ENCODE data around the gene FEN1.

DNA sequence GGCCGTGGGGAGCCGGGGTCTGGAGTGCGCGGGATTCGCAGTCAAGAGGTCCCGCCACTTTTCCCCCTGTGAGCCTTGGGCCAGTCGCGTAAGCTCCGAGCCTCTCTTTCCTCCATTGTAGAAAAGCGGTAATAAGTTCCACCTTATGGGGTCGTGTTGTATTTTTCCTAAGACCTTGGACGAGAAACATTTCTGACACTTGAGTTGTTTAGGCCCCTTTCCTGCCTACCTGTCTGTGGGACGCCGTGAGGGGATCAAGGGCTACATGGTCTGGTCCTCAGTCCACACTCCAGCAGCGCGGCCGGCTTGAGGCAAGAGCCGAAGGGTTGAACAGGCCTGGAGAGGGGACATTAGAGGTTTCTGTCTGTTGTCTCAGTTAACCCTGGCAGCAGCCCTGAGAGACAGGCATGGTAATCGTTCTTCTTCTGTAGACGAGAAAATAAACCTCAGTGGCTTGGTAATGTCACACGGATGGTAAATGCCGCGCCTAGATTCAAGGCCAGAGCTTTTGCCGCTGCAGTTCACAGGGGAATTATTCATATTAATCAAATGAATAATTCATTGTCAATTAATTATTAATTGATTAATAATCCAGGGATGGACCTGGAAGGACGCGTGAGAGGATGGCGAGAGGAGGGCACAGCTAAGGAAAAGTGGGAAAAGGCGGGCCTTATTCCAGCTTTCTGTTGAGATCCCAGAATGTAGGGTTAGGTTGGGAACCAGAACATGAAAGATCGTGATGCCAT, 545 bp downstream of the FEN1 start:
- no peak for TF ChIP-seq POLR2A (IDR thresholded peaks at IDR 0.05; ENCODE audit: low read depth, low read length)
- no peak for TF ChIP-seq TAF1 (IDR thresholded peaks at IDR 0.05; ENCODE audit: borderline replicate concordance, low read depth, low read length)
- no peak; the same call in 1 of the 2 replicates for TF ChIP-seq POLR2AphosphoS5 (IDR thresholded peaks at IDR 0.05; ENCODE audit: low read depth, low read length)
